ENCODE measurements around the gene ARHGEF7. TPM values are rescaled to one million over a fixed set of nuclear protein-coding genes. Genes with fewer than 3 reads are reported as not detected.

ARHGEF7 gene
- total RNA-seq, 1 donor from 2014 or later: 95.7 TPM

- no peak for DNase-seq
- no peak for ATAC-seq (ENCODE audit: low read depth)
- Mint-ChIP-seq H3K4me1 (no peaks in the 10 kb centered on the region), H3K36me3 (ENCODE audit: low read depth) (no peaks in the 10 kb centered on the region), H3K27ac (no peak overlapping the region), H3K4me3 (no peak overlapping the region), H3K9me3 (peaks cover 8% of the 10 kb centered on the region), H3K27me3 (no peaks in the 10 kb centered on the region)
- intact Hi-C loops (cut with micrococcal nuclease): no loop called here
- no peak for TF ChIP-seq CTCF (IDR thresholded peaks at IDR 0.05)
- POLR2A ChIA-PET: no interaction called here
- CTCF ChIA-PET: no interaction called here
Measured at GRCh38 chr13:111330066-111330610, 215.0 kb downstream of the ARHGEF7 start.

- intact Hi-C loops (cut with micrococcal nuclease): no loop called here
- Mint-ChIP-seq H3K27ac (no peak overlapping the region), H3K36me3 (ENCODE audit: low read depth) (peaks cover 6% of the 10 kb centered on the region), H3K4me3 (no peak overlapping the region), H3K27me3 (no peaks in the 10 kb centered on the region), H3K9me3 (peaks cover 8% of the 10 kb centered on the region), H3K4me1 (no peaks in the 10 kb centered on the region)
- DNase-seq (no peak), ATAC-seq (ENCODE audit: low read depth) (no peak)
- ChIA-PET CTCF (no interaction called here), POLR2A (no interaction called here)
- TF ChIP-seq CTCF (IDR thresholded peaks at IDR 0.05): no peak
Measured at GRCh38 chr13:111335298-111335697, 220.2 kb downstream of the ARHGEF7 start.

GRCh38 chr13:111336666-111337065 is 221.6 kb downstream of the ARHGEF7 start:
- ChIA-PET CTCF (no interaction called here), POLR2A (no interaction called here)
- no peaks in the 10 kb centered on the region for H3K4me1 Mint-ChIP-seq
- no peak for DNase-seq
- no peak overlapping the region for H3K4me3 Mint-ChIP-seq
- intact Hi-C loops (cut with micrococcal nuclease): no loop called here
- H3K9me3 Mint-ChIP-seq: peaks cover 8% of the 10 kb centered on the region
- H3K36me3 Mint-ChIP-seq (ENCODE audit: low read depth): peaks cover 6% of the 10 kb centered on the region
- ATAC-seq (ENCODE audit: low read depth): no peak
- no peak for TF ChIP-seq CTCF (IDR thresholded peaks at IDR 0.05)
- no peak overlapping the region for H3K27ac Mint-ChIP-seq
- H3K27me3 Mint-ChIP-seq: no peaks in the 10 kb centered on the region

- TF ChIP-seq CTCF (IDR thresholded peaks at IDR 0.05): no peak
- H3K9me3 Mint-ChIP-seq: peaks cover 8% of the 10 kb centered on the region
- ATAC-seq (ENCODE audit: low read depth) (no peak), DNase-seq (no peak)
- no peaks in the 10 kb centered on the region for H3K27me3 Mint-ChIP-seq
- intact Hi-C loops (cut with micrococcal nuclease): no loop called here
- ChIA-PET CTCF (no interaction called here), POLR2A (no interaction called here)
- no peak overlapping the region for H3K4me3 Mint-ChIP-seq
- no peaks in the 10 kb centered on the region for H3K4me1 Mint-ChIP-seq
- H3K27ac Mint-ChIP-seq: no peak overlapping the region
- peaks cover 6% of the 10 kb centered on the region for H3K36me3 Mint-ChIP-seq (ENCODE audit: low read depth)
Measured at GRCh38 chr13:111337206-111337605, 222.1 kb downstream of the ARHGEF7 start.

GRCh38 chr13:111337741-111338140 is 222.6 kb downstream of the ARHGEF7 start:
- H3K36me3 Mint-ChIP-seq (ENCODE audit: low read depth): peaks cover 6% of the 10 kb centered on the region
- ChIA-PET CTCF (no interaction called here), POLR2A (no interaction called here)
- ATAC-seq (ENCODE audit: low read depth) (no peak), DNase-seq (no peak)
- H3K4me3 Mint-ChIP-seq: no peak overlapping the region
- H3K4me1 Mint-ChIP-seq: no peaks in the 10 kb centered on the region
- TF ChIP-seq CTCF (IDR thresholded peaks at IDR 0.05): no peak
- intact Hi-C loops (cut with micrococcal nuclease): no loop called here
- no peaks in the 10 kb centered on the region for H3K27me3 Mint-ChIP-seq
- peaks cover 7% of the 10 kb centered on the region for H3K9me3 Mint-ChIP-seq
- no peak overlapping the region for H3K27ac Mint-ChIP-seq

Measured in activated B cell treated with CpG ODN at 0.5 μM for 24 hours (primary cell).